ENCODE measurements around the gene DDR1.
A peak's percentile ranks its signal among the peaks of the same experiment; 100 is the strongest.
"Not testable (repeated sequence)": the region's sequence is repeated elsewhere in the genome, so short reads cannot be mapped to it uniquely, and the experiment has no call there.

The DDR1 gene

DNA sequence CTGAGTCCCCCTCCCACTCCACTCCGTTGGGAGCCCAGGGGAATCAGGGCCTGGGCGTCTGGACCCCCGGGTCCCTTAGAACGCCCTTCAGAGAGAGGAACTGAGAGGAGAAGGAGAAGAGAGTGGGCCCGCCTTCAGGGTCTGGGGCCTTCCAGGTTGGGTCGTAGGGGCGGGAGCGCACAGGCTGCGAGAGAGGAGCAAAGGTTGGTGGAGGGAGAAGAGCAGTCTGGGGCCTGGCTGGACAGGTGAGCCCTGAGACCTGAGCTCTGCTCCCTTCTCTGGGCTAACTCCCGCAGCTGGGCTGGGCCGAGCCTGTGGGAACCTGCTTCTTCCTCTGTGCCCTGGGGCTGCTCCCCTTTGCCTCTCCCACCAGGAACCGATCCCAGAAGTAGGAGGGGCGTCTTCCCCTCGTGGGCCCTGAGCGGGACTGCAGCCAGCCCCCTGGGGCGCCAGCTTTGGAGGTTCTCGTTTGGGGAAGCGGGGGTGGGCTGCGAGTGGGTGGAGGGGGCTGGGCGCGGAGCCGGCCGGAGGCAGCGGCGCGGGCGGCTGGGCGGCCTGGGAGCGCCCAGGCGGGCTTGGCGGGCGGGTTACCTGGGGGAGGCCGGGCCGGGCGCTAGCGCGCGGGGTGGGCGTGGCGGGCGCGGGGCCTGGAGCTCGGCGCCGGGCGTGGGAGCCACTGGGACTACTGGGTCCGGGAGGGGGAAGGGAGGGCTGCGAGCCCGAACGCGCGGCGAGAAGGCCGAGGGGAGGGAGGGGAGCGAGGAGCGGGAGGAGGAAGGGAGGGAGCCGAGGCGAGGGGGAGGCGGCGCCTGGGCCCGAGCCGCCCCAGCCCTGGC lies at the start of gene DDR1:
TSS of gene DDR1 (plus strand) at position 835 of the 836 bp plus-strand sequence. CDS start 4,211 bp downstream, outside the sequence.
- peak; percentile 37 for DNase-seq

DNA sequence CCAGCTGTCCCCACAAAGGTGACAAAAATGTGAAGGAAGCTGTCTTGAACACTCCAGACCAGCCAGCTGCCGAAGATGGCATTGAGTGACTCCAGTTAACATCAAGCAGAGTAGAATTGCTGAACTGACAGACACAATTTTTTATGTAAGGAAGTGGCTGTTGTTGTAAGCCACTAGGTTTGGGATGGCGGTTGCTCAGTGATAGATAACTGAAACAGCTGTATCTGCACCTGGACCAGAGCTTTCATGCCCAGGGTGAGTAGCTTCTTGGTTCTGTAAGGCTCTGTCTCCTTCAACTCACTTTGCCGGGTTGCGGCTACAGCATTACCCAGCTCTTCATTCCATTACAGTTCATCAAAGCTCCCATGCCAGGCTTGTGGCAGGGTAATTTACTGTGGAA lies 49.7 kb upstream of the DDR1 start:
- DNase-seq: peak; percentile 54

DNA sequence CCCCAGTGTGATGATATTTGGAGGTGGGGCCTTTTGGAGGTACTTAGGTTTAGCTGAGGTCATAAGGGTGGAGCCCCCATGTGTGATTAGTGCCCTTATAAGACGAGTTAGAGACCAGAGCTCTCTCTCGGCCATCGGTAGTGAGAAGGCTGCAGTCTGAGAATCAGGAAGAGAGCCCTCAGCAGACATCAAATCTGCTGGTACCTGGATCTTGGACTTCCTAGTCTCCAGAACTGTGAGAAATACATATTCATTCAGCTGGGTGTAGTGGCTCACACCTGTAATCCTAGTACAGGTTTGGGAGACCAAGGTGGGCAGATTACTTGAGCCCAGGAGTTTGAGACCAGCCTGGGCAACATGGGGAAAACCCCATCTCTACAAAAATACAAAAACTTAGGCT lies 48.7 kb upstream of the DDR1 start:
- no peak for DNase-seq

DNA sequence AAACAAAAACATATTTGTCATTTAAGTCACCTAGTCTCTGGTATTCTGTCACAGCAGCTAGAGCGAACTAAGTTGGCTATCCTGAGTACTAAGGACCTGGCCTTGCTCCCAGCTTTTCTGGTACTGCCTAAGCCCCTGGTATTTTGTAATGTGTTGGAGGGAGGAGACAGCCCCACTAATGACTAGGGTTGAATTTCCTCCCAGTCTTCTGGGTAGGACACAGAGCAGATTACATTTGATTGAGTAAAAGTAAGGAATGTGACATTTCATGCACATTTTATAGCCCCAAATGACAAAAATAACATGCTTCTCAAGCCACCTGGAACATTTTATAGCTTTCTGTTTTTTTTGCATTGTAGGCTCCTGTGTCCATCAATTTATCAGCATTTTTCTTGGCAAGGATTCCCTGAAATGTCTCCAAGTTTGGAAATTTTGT lies 47.9 kb upstream of the DDR1 start:
- no peak for DNase-seq

DNA sequence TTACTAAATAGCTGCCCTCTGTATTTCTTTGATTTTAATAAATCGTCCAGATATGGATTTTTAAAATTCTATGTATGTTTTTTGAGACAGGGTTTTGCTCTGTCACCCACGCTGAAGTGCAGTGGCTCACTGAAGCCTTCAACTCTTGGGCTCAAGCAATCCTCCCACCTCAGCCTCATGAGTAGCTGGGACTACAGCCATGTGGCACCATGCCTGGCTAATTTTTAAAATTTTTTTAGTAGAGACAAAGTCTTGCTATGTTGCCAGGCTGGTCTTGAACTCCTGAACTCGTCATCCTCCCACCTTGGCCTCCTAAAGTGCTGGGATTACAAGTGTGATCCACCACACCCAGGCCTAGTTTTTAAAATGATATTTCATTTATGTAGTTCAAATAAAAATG lies 47.4 kb upstream of the DDR1 start:
- no peak for DNase-seq

DNA sequence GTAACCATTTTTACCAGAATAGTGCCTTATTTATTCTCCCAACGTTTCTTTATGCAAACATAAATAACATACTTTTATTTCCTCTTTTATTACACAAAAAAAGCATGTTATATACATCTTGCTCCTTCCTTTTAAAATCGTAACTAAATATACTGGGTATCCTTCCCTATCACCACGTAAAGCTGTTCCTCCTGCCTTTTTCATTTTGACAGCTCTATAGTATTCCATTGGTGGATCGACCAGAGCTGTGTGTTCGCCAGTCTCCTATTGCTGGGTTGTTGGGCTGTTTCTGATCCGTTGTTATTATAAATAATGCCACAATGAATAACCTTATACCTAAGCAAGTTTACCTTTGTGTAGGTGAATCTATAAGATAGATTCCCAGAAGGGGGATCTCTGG lies 46.9 kb upstream of the DDR1 start:
- DNase-seq: no peak

DNA sequence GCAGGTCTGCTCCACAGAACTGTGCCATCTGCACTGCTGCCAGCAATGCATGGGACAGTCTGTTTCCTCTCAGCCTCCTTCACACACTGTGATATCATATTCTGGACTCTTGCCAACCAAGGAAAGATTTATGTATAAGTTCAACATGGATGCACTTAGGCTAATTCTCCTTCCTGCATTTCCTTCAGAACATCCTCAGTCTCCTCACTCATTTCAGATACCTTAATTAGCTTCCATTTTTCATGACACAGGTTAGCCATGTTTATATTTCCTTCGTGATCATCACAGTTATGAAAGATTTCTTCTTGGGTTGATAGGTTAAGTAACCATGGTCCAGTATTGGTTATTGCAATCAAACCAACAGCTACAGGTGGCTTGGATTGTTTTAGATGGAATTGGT lies 46.4 kb upstream of the DDR1 start:
- DNase-seq: peak; percentile 52

DNA sequence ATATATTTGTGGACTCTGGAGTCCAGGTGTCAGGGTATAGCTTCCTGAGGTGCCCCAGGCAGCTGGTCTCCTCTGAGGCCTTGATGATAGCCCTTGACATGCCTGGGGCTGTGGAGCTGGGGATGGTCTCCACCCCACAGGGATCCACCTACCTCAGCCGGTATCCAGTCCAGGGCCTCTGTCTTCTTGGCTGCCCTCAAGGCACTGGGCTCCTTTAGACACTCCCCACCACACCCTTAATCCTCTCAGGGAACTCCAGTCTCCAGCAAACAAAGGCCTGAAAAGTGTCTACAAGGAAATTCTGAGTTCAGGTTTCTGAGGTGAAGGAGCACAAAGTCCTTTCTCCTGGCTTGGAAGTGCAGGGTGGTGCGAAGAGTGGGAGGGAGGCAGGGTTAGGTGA lies 44.6 kb upstream of the DDR1 start:
- no peak for DNase-seq

DNA sequence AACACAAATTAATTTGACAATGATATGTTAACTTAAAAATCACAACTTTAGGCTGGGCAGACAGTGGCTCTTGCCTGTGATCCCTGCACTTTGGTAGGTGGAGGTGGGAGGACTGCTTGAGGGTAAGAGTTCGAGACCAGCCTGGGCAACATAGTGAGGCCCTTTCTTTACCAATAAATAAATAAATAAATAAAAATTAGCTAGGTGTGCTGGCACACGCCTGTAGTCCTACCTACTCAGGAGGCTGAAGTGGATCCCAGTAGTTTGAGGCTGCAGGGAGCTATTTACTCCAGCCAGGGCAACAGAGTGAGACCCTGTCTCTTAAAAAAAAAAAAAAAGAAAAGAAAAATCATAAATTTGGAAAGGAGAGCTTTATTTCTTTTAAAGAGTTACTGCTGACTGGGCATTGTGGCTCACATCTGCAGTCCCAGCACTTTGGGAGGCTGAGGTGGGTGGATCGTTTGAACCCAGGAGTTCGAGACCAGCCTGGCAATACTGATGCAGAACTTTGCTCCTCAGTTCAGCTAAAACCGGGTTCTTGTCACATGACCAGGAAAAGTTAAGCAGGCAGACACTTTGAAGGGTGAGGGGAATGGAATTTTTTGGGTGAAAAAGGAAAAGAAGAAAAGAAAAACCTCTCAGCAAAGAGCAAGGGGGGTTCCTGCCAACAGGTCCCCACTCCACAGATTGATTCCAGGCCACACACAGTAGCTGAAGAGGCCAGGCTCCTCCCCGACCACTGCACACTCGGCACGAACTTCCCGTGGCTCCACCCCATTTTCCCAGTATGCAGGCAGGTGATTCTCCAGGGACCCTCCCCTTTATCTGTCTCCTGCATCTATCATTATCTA lies 44.0 kb upstream of the DDR1 start:
- DNase-seq: no peak

DNA sequence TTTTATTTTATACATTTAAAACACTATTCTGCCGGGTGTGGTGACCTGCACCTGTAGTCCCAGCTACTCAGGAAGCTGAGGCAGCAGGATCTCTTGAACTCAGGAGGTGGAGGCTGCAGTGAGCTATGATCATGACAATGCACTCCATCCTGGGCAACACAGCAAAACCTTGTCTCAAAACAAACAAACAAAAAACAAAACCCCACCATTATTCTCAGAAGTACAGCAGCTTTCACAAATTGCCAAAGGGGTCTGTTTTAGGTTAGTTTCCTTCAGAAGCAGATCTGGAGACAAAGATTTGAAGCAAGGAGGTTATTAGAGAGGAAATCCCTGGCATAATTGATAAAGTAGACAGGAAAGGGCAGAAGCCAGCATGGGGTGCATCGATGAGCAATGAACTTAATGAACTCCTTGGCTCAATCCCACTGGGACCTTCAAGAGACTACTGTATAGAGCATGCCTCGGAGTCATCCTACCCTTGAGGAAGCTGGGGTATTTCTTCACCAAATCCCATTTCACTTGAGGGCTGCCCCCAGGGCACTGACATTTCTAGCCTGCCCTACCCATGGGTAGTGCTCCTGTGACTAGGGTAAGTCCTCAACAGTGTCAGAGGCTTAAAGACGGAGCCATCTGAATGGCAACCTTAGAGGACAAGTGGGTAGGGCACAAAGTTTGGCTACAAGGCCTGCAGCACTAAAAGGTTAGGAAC lies 43.2 kb upstream of the DDR1 start:
- peak; percentile 42 for DNase-seq

DNA sequence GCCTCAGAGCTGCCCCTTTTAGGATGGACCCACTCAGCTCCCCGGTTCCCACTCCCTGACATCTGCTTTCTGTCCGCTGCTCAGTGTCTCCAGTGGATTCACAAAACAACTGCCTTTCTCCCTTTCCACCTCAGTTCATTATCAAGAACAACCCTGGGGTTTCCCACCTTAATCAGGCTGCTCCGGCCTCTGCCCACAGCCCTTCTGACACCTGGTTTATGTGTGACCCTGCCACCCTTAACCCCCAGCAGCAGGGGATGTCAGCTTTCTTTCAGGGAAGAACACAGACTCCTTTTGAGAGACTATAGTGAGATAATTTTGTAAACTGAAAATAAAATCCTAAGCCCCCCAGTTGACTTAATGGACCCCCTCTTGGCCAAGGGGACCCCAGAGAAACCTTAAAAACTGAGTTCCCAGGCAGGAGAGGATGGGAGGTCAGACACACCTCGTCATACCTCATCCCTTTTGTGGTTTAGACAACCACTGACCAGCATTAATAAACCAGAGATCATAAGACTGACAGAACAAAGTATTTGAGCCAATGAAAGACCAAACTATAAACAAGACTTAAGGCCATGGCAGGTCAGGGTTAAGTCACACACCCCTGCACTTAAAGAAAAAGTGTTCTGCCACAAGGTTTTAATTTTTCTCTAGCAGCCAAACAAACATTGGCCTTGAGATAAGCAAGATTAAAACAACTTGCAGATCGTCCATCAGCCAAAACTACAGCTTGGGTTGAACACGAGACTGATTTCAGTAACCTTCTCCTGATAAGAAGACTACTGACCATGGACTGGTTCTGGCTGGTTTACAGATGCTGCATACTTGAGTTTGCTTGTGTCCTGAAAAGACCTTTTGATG lies 42.4 kb upstream of the DDR1 start:
- peak; percentile 61 for DNase-seq

DNA sequence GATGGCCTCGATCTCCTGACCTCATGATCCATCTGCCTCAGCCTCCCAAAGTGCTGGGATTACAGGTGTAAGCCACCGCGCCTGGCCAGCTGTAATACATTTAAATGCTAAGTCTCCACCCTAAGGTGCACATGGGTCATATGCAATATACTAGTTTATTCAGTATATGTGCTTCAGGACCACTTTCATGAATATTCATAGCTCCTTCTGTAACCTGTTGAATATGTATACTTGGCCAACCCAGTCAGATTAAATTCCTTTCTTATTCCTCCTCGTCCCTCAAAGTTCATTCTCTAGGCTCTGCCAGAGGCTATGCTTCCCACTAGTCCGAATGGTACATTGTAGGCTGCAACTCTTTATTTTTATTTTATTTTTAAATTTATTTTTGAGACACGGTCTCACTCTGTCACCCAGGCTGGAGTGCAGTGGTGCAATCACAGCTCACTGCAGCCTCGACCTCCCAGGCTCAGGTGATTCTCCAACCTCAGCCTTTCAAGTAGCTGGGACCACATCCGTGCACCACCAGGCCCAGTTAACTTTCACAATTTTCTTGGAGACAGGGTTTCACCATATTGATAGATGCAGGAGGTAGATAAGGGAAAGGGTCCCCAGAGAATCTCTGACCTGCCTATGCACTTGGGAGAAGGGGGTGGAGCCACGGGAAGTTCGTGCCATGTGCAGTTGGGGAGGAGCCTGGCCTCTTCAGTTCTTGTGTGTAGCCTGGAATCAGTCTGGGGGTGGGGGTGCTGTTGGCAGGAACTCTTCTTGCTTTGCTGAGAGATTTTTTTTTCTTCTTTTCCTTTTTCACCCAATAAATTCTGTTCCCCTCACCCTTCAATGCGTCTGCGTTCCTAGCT lies 41.3 kb upstream of the DDR1 start:
- DNase-seq: peak; percentile 46

DNA sequence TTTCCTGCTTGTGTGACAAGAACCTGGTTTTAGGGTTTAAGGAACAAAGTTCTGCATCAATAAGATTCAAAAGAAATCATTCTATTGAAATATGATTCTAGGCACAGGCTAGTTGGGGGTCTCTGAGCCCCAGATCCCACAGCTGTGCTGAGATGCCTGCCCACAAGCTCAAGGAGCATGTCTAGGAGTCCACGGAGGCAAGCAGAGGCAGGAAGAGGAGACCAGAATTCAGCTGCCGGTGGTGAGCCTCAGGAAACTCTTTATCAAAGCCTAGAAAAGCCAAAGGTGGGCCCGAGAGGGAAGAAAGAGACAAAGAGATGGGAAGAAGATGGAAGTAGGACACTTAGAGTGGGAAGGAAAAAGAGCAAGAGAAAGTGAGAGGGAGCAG lies 40.7 kb upstream of the DDR1 start:
- no peak for DNase-seq

DNA sequence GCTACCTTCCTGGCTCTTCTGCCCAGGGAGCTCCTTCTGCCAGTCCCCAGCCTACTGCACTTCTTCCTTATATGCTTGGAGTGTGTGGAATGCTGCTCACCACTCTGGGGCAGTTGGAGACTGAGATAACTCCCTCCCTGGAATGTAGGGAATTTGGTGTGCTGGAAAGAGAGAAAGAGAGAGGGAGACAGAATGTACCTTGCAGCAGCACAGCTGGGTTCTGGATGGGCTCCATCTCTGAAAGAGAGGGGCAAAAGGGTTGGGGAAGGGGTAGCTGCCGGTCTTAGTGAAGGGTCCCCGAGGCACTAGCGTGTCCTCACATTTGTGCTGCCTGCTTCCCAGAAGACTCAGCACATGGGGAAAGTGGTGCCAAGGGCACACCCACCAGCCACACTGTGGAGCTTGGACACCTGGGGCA lies 40.2 kb upstream of the DDR1 start:
- DNase-seq: no peak

DNA sequence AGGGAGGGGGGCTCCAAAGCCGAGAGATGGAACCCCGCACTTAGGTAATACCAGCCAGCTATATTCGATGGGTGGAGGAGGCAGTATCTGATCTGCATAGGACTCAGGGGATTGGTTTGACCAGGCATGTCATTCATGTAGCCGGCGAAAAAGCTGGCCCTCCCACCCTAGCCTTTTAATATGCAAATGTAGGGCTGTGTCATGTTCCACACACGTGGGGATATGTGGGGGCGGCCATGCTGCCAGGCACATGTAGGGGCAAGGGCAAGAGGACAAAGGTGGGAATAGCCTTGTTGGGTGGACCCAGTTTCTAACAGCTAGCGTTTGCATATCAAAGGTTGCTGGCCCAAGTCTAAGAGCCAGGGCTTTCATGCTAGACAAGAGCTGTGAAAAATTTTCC lies 39.1 kb upstream of the DDR1 start:
- DNase-seq: no peak

DNA sequence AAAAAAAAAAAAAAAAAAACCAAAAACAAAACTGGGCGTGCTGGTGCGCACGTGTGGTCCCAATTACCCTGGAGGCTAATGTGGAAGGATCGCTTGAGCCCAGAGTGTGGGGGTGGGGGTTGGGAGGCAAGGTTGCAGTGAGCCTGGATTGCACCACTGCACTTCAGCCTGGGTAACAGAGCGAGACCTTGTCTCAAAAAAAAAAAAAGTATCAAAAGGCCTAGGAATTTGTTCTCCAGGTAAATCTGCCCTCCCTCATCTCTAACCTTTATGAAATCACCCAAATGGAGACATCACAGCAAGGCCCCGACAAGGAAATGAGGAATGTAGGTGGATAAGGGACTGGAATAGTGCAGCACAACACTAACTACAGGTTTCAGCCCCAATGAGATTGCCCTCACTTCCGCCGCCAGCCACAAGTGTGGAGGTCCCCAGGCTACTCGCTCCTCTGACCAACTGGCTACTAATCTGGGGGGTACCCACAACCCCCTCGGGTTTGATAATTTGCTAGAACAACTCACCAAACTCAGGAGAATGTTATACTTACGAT lies 36.8 kb upstream of the DDR1 start:
- no peak for DNase-seq

DNA sequence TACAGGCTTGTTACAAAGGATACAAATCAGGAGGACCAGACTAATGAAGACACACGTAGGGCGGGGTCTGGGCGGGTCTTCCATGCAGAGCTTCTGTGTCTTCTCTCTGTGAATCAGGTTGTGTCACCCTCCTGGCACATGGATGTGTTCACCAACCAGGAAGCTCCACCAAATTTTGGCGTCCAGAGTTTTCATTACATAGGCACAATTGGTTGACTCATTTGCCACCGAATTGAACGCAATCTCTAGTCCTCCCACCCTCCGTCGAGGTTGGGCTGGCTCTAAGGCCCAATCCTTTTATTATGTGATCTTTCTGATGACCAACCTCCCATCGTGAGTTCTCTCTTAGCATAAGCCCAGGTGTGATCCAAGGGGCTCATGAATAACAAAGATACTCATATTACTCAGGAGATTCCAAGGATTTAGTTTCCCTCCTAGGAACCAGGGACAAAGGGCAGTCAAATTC lies 36.3 kb upstream of the DDR1 start:
- no peak for DNase-seq

DNA sequence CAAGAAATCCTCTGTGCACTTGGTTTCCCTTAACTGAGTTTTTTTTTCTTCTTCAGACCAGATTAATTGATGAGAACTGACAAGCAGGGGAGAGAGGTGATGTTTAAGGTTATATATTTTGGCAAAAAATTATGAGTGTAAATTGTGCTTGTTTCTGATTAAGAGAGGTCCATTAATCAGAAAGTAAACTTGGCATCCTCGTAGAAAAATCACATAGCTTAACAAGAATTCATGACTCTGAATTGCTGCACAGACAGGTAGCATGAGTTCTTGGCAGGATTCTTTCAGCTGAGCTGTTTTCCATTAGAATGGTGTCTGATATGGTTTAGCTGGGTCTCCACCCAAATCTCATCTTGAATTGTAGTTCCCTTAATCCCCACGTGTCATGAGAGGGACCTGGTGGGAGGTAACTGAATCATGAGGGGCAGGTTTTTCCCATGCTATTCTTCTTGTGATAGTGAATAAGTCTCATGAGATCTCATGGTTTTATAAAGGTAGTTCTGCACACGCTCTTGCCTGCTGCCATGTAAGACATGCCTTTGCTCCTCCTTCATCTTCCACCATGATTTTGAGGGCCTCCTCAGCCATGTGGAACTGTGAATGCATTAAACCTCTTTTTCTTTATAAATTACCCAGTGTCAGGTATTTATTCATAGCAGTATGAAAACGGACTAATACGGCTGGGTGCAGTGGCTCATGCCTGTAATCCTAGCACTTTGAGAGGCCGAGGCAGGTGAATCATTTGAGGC lies 34.2 kb upstream of the DDR1 start:
- no peak for DNase-seq

DNA sequence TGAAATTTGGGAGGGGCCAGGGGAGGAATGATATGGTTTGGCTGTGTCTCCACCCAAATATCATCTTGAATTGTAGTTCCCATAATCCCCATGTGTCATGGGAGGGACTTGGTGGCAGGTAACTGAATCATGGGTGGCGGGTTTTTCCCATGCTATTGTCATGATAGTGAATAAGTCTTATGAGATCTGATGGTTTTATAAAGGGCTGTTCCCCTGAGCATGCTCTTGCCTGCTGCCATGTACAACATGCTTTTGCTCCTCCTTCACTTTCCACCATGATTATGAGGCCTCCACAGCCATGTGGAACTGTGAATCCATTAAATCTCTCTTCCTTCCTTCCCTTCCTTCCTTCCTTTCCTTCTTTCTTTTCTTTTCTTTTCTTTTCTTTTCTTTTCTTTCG lies 31.9 kb upstream of the DDR1 start:
- not testable (repeated sequence) for DNase-seq
